Type B pancreatic cell (in vitro differentiated cells): ENCODE measurements around the gene ERFL. TPM values are rescaled to one million over a fixed set of nuclear protein-coding genes. Genes with fewer than 3 reads are reported as not detected.

Experiments used
- DNase-seq: peaks from one replicate; pipeline ENCODE4 v3.0.0; 2021; ENCODE audit warnings: mixed read lengths; ENCODE audit not compliant: unreplicated experiment; ENCODE audit errors: extremely low spot score
- H3K27ac Mint-ChIP-seq: 2 replicates; pipeline ENCODE4 v1.8.0; 2021; ENCODE audit warnings: mild to moderate bottlenecking, mixed read lengths
- H3K27me3 Mint-ChIP-seq: 2 replicates; pipeline ENCODE4 v1.8.0; 2021; ENCODE audit warnings: mixed read lengths
- H3K36me3 Mint-ChIP-seq: 2 replicates; pipeline ENCODE4 v1.8.0; 2021; ENCODE audit warnings: mixed read lengths
- H3K4me1 Mint-ChIP-seq: one replicate; pipeline ENCODE4 v1.8.0; 2021; ENCODE audit warnings: mixed read lengths; ENCODE audit not compliant: unreplicated experiment
- H3K4me3 Mint-ChIP-seq: 2 replicates; pipeline ENCODE4 v1.8.0; 2021; ENCODE audit warnings: mild to moderate bottlenecking, mixed read lengths
- H3K9me3 Mint-ChIP-seq: 2 replicates; pipeline ENCODE4 v1.8.0; 2021; ENCODE audit warnings: mixed read lengths
- CTCF ChIP-seq: fragments of 200-600 bp; sonication (generic); conservative IDR thresholded peaks from 2 replicates; pipeline ENCODE4 v1.5.0; 2021; ENCODE audit warnings: antibody characterized with exemption, mild to moderate bottlenecking
- total RNA-seq: library from RNA; stranded (reverse); gene quantifications from 2 replicates; pipeline ENCODE4 v1.2.1, GENCODE V29; 2021; ENCODE audit warnings: low replicate concordance

Gene ERFL
- total RNA-seq, 1 donor from 2014 or later: 0.24 TPM

GRCh38 chr19:41927497-41928192, 604 bp downstream of the ERFL start:
- no peak for TF ChIP-seq CTCF
- H3K27ac Mint-ChIP-seq: no peak overlapping the region
- peak overlapping the region; percentile 75 for H3K4me3 Mint-ChIP-seq
- DNase-seq: no peak
- H3K27me3 Mint-ChIP-seq: peaks cover 51% of the 10 kb centered on the region
- H3K4me1 Mint-ChIP-seq: peaks cover 7% of the 10 kb centered on the region
- H3K36me3 Mint-ChIP-seq: no peaks in the 10 kb centered on the region
- H3K9me3 Mint-ChIP-seq: no peaks in the 10 kb centered on the region

- H3K36me3 Mint-ChIP-seq: no peaks in the 10 kb centered on the region
- H3K27me3 Mint-ChIP-seq: peaks cover 50% of the 10 kb centered on the region
- H3K4me1 Mint-ChIP-seq: peaks cover 7% of the 10 kb centered on the region
- no peak for TF ChIP-seq CTCF
- no peaks in the 10 kb centered on the region for H3K9me3 Mint-ChIP-seq
- DNase-seq: no peak
- no peak overlapping the region for H3K4me3 Mint-ChIP-seq
- H3K27ac Mint-ChIP-seq: no peak overlapping the region
These were observed 1.3 kb downstream of the ERFL start for GRCh38 chr19:41926763-41927496.

- no peaks in the 10 kb centered on the region for H3K9me3 Mint-ChIP-seq
- H3K4me3 Mint-ChIP-seq: no peak overlapping the region
- no peaks in the 10 kb centered on the region for H3K36me3 Mint-ChIP-seq
- no peak overlapping the region for H3K27ac Mint-ChIP-seq
- TF ChIP-seq CTCF: no peak
- peaks cover 48% of the 10 kb centered on the region for H3K27me3 Mint-ChIP-seq
- no peak for DNase-seq
- H3K4me1 Mint-ChIP-seq: peaks cover 7% of the 10 kb centered on the region
These were observed 2.1 kb downstream of the ERFL start for GRCh38 chr19:41926028-41926762.

- Mint-ChIP-seq H3K27me3 (peaks cover 44% of the 10 kb centered on the region), H3K9me3 (no peaks in the 10 kb centered on the region), H3K27ac (no peak overlapping the region), H3K4me1 (peaks cover 7% of the 10 kb centered on the region), H3K4me3 (no peak overlapping the region), H3K36me3 (no peaks in the 10 kb centered on the region)
- no peak for DNase-seq
- TF ChIP-seq CTCF: no peak
These were observed 2.8 kb downstream of the ERFL start for GRCh38 chr19:41925208-41926003.
